ENCODE measurements around the gene CELF1. TPM values are rescaled to one million over a fixed set of nuclear protein-coding genes. Genes with fewer than 3 reads are reported as not detected.

The CELF1 gene
- total RNA-seq, 4 donors from 2014 or later = 82.9 to 248 (median 96.7) TPM

GRCh38 chr11:47426062-47426956, 126.6 kb downstream of the CELF1 start, which contains the start of gene PSMC3:
Gene PSMC3 (minus strand): TSS chr11:47426439. CDS start chr11:47426279, 160 bp downstream.
- H3K4me3 ChIP-seq = peak within 1 kb of the TSS; percentile 68 to 97 (median 81)
- peak within 1 kb of the TSS; percentile 80 to 91 (median 88) for H3K27ac ChIP-seq
- no peaks in the 10 kb centered on the region for H3K27me3 ChIP-seq
- peaks cover 0 to 27% (median 8%) of the 10 kb centered on the region in 4 donors for H3K36me3 ChIP-seq
- peaks cover 7 to 18% (median 10%) of the 10 kb centered on the region in 4 donors for H3K4me1 ChIP-seq
- no peaks in the 10 kb centered on the region for H3K9me3 ChIP-seq
- WGBS, 2 donors (ENCODE audit: low coverage in 1 of 2) = 0% methylated on average over 3 to 62 of the region's 62 CpGs
- in situ Hi-C loops (cut with MboI; ENCODE audit: low pct_ligation_motif_present in 1 of 4, low pct_unique_long_range_greater_than_20kb in 1 of 4, low sequenced_read_pairs in 3 of 4) = no loop called here
- intact Hi-C loops (cut with DNase I; ENCODE audit: low total_unique reads) = no loop called here
- TF ChIP-seq POLR2A (IDR thresholded peaks at IDR 0.05) (peak; percentile 66), POLR2AphosphoS5 (IDR thresholded peaks at IDR 0.05) (peak; percentile 39 to 70 (median 63)), CTCF (IDR thresholded peaks at IDR 0.05) (peak in 1 of 5 experiments; percentile 8), EP300 (IDR thresholded peaks at IDR 0.05; ENCODE audit: low read depth) (no peak)
- DNase-seq = peak; percentile 99

GRCh38 chr11:47425611-47426010, 127.3 kb downstream of the CELF1 start:
- H3K4me1 ChIP-seq = peaks cover 7 to 18% (median 10%) of the 10 kb centered on the region in 4 donors
- TF ChIP-seq CTCF (IDR thresholded peaks at IDR 0.05) = no peak
- no peak for TF ChIP-seq POLR2AphosphoS5 (IDR thresholded peaks at IDR 0.05)
- no peak for TF ChIP-seq POLR2A (IDR thresholded peaks at IDR 0.05)
- TF ChIP-seq EP300 (IDR thresholded peaks at IDR 0.05; ENCODE audit: low read depth) = no peak
- H3K27me3 ChIP-seq = no peaks in the 10 kb centered on the region
- peak overlapping the region; percentile 68 to 97 (median 81) for H3K4me3 ChIP-seq
- peaks cover 0 to 34% (median 9%) of the 10 kb centered on the region in 4 donors for H3K36me3 ChIP-seq
- intact Hi-C loops (cut with DNase I; ENCODE audit: low total_unique reads) = no loop called here
- in situ Hi-C loops (cut with MboI; ENCODE audit: low pct_ligation_motif_present in 1 of 4, low pct_unique_long_range_greater_than_20kb in 1 of 4, low sequenced_read_pairs in 3 of 4) = no loop called here
- H3K9me3 ChIP-seq = no peaks in the 10 kb centered on the region
- peak overlapping the region; percentile 80 to 91 (median 88) for H3K27ac ChIP-seq
- DNase-seq = no peak
- 0 to 1% methylated on average over 11 to 14 of the region's 14 CpGs for WGBS, 2 donors (ENCODE audit: low coverage in 1 of 2)

GRCh38 chr11:47418454-47419259, 134.3 kb downstream of the CELF1 start:
- peaks cover 0 to 47% (median 15%) of the 10 kb centered on the region in 4 donors for H3K36me3 ChIP-seq
- intact Hi-C loops (cut with DNase I; ENCODE audit: low total_unique reads) = no loop called here

More at GRCh38 chr11:47418454-47419259, 134.3 kb downstream of the CELF1 start:
- in situ Hi-C loops (cut with MboI; ENCODE audit: low pct_ligation_motif_present in 1 of 4, low pct_unique_long_range_greater_than_20kb in 1 of 4, low sequenced_read_pairs in 3 of 4) = no loop called here
- peaks cover 9 to 20% (median 16%) of the 10 kb centered on the region in 4 donors for H3K4me1 ChIP-seq
- H3K9me3 ChIP-seq = no peaks in the 10 kb centered on the region
- no peaks in the 10 kb centered on the region for H3K27me3 ChIP-seq
- WGBS, 2 donors (ENCODE audit: low coverage in 1 of 2) = 84 to 93% methylated on average over 3 to 23 of the region's 23 CpGs
- no peak overlapping the region for H3K4me3 ChIP-seq
- no peak for DNase-seq
- H3K27ac ChIP-seq = no peak overlapping the region
- TF ChIP-seq POLR2AphosphoS5 (IDR thresholded peaks at IDR 0.05) (no peak), POLR2A (IDR thresholded peaks at IDR 0.05) (no peak), CTCF (IDR thresholded peaks at IDR 0.05) (no peak), EP300 (IDR thresholded peaks at IDR 0.05; ENCODE audit: low read depth) (no peak)
